GM18868 (cell line): ENCODE measurements around the gene STAMBPL1.
A peak's percentile ranks its signal among the peaks of the same experiment; 100 is the strongest.
"Not testable (repeated sequence)": the region's sequence is repeated elsewhere in the genome, so short reads cannot be mapped to it uniquely, and the experiment has no call there.

Experiments
- ATAC-seq: cut with Tn5 transposase; IDR thresholded peaks from one replicate; pipeline ENCODE4 v1.9.1; 2021; ENCODE audit warnings: mild to moderate bottlenecking, moderate library complexity; ENCODE audit not compliant: unreplicated experiment

Gene STAMBPL1

GRCh38 chr10:88879534-88880281 lies at the start of gene STAMBPL1:
STAMBPL1 (plus strand) TSS chr10:88880245; CDS start chr10:88901709, 21,464 bp downstream.
- ATAC-seq = peak; percentile 56

DNA sequence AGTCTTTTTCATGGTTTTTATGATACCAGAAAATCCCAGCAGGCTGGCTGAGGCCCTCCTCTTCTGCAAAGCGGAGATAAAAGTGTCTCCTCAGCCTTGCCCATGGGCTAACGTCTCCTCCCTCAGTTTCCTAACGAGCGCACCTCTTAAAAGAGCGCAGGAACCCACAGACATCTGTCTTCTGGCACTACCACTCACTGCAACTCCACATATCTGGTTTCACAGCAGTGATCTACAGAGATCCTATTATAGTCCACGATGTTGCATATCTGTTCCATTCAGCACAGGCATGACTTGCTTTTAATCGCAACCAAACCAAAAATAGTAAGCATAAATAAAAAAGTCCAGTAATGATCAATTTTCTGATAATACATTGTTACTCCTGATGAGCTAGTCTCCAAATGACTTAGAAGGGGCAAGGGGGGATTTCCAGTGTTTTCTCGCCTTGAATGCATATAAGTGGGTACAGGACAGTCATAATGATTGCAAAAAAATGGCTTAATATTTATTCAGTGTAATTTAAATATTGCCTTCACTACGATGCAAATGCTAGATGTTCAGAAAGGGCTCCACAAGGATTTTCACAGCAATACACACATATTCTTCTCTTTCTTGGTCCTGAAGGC lies 49.3 kb upstream of the STAMBPL1 start:
- no peak for ATAC-seq

DNA sequence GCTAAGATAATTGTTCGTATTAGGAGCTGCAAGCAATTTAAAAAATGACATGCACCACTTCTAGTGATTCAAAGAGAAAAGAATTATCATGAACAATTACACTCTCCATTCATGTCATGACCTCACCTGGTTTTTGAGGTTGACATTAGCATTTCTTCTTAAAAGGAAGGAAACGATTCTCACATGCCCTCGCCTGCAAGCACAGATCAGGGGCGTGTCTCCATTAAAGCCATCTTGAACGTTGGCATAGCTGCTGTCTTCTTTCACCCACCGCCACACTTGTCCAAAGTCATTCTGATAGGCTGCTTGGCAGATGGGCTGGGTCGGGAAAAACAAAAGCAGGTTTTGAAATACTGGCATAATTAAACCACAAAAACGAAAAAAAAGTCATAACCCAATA lies 48.3 kb upstream of the STAMBPL1 start:
- no peak for ATAC-seq

DNA sequence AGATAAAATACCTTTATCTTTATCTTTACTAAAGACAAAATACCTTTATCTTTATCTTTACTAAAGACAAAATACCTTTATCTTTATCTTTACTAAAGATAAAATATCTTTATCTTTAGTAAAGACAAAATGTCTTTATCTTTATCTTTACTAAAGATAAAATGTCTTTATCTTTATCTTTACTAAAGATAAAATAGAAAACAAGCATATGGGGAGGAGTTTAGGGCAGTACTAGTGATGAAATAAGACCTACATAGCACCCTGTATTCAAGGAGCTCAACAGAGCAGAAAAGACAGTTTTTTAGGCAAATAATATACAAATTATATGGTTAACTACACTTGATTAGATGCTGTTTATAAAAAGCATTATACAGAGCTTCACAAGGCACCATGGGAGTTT lies 47.7 kb upstream of the STAMBPL1 start:
- ATAC-seq = no peak

GRCh38 chr10:88833156-88833555 lies 46.9 kb upstream of the STAMBPL1 start:
- ATAC-seq = no peak

GRCh38 chr10:88833723-88834122 lies 46.3 kb upstream of the STAMBPL1 start:
- ATAC-seq = no peak

DNA sequence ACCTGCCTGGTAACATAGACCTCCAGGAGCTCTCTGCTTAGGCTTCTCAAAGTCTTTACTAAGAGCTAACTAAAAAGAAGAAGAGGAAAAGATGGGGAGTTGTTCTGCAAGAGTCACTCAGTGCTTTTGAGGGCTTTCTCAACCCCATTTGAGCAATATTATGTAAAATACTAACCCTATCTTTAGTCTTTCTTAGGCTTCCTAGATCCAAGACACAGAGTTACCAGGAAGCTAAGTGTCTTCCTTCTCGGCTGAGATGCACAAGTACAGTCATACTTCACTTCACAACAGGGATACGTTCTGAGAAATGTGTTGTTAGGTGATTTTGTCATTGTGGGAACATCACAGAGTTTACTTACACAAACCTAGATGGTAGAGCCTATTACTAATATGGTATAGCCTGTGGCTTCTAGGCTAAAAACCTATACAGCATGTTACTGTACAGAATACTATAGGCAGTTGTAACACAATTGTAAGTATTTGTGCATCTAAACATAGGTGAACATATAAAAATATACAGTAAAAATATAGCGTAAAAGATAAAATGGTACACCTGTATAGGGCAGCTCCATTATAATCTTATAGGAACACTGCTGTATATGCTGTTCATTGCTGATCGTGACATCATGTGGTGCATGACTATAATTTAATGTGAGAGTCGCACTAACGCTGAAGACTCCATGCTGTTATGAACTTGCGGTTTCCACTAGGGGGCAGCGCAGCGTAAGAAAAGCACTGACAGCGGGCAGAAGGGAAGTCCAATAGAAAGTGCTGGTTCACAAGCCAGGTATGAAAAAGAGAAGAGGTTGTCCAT lies 44.7 kb upstream of the STAMBPL1 start:
- peak; percentile 81 for ATAC-seq

DNA sequence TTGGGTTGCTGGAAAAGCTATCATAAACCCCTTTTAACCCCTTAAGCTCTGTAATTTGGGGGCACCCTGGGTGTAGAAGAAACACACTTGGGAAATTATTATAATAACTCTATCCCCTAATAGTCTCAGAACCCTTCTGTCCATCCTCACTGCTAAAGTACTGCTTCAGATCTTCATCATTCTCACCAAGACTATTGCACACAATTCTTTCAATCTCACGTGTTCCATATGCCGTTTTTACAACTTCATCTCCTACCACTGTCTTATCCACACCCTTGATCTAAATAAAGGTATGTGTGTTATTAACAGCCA lies 44.2 kb upstream of the STAMBPL1 start:
- peak; percentile 6 for ATAC-seq

- ATAC-seq = not testable (repeated sequence)
These were observed 42.4 kb upstream of the STAMBPL1 start for GRCh38 chr10:88837632-88838031.

- ATAC-seq = no peak
These were observed 41.2 kb upstream of the STAMBPL1 start for GRCh38 chr10:88838766-88839350.

GRCh38 chr10:88840104-88840503 lies 39.9 kb upstream of the STAMBPL1 start:
- ATAC-seq = no peak

DNA sequence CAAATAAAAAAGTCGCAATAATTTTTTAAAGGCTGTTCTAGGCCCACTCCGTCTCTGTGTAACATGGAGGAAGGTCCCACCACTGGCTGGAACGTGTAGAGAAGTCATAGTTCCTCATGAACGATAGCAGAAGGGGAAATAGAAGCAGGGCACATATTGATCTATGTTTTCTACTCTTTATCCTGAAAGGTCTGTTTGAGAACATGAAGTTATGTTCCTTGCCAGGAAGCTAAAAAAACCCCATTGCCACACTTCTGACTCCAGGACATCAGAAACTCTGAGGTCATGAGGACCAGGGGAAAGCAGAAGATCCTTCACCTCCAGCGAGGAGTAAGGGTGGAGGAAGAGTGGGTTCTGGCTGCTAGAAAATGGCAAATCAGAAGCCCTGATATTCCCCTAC lies 39.2 kb upstream of the STAMBPL1 start:
- no peak for ATAC-seq

DNA sequence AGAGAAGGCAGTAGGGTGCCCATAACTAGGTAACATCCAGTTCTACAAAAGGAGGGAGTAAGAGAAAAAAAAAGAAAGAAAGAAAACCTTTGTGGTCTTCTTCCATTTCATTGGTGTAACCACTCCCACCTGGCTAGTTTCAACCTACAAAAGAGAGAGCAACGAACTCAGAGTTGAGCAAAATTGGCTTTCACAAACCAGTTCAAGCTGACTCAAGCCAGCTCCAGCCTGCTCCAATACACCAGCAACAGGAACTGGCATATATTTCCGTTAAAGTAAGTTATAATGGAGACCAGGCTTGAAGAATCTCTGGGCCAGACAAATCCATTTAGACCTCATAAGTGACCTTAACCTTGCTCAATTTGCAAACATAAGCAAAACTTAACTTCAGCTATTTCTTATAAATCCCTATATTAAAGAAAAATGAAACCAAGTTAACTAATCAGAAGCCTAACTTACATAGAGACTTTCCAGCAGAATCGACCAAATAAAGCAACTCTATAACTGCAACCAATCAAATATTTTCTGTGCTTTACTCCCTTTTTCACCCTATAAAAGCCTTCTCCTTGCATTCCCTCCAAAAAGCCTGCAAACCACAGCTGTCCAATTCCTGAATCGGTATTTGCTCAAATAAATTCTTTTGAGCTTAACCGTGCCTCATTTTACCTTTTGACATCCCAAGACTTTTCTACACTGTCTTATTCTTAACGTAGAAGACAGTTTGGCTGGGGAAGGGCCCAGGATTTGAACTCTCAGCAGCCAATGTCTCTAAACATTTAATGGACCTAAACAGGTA lies 38.5 kb upstream of the STAMBPL1 start:
- no peak for ATAC-seq

- no peak for ATAC-seq
These were observed 36.9 kb upstream of the STAMBPL1 start for GRCh38 chr10:88843171-88843570.

DNA sequence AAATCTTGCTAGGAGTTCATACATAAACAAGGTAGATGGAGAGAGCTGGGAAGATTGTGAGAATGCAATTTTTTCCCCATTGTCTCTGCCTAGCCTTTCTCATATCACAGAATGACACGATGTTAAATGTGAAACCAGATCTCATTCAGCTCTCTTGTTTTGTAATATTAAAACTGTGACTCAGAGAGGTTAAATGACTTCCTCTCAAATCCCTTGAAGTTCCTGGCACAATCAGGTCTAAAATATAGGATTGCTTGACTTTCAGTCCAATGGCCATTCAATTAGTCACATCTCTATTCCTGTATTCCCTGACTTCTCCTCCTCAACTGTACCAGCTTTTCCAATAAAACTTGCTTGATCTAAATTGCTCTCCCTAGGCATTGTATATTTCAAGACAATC lies 31.5 kb upstream of the STAMBPL1 start:
- ATAC-seq = no peak

DNA sequence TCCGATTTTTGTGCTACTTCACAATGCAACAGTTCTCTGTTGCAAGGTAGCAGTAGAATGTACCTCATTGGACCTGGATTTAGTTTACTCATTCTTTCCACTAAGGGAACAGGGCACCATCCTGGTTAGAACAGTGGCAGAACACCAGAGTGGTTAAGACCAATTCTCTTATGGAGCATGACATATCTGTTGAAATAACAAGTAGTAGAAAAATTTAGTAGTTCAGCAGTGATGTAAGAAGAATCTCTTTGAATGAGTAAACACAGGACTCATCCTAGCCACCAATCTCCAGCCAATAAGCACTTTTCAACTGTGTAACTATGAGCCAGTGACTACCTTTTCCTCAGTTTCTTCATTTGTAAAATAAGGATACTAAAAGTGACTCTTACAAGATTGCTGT lies 30.8 kb upstream of the STAMBPL1 start:
- ATAC-seq = no peak

- ATAC-seq = no peak
These were observed 29.3 kb upstream of the STAMBPL1 start for GRCh38 chr10:88850712-88851111.

- no peak for ATAC-seq
These were observed 28.3 kb upstream of the STAMBPL1 start, which contains the start of gene ANKRD22 for GRCh38 chr10:88851706-88852105. ANKRD22 (minus strand) TSS chr10:88851844; CDS start chr10:88851607, 237 bp downstream.

DNA sequence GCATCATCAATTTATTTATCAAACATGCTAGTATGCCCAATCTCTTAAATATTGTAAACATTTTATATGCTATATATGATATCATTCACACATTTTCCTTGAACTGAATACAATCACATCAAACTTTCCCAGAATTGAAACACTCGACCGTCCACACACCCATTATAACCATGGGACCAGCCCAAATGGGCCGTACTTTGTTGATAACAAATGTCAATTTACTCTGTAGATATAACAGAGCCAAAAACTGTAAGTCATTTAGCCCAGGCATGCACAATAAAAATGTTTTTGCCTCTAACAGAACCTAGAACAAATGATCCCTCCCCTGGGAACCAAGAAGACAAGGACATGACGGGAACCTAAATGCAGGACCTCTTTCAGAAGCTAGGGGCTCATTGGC lies 27.7 kb upstream of the STAMBPL1 start:
- no peak for ATAC-seq

DNA sequence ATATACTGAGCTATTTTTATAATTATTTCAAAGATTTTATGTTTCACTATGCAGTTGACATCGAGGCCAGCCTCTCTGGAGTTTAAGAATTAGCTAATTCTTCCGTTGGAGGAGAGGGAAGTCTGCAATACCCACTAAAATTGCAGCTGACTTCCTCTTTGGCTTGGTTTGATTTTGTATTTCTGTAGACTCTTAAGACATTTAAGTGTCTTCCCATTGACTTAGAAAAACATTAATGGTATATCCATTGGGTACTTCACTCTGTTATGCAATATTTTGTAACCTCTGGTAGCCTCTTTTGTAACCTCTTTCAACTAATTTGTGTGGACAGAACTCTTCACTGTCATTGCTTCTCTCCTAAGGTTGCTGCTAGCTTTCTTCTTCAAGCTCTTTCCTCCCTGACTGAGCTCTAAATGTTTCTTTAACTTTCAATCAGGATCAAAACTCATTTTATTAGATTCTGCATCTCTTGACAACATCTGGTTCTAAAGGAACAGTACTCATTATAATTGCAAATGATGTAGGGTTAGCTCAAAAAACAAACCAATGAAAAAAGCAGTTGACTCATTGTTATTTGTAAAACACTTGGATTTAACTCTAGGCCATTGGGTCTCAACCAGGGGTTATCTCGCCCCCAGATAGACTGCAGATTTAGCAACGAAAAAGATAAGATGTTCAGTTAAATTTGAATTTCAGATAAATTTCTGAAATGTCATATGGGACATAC lies 26.7 kb upstream of the STAMBPL1 start:
- ATAC-seq = no peak
